ENCODE measurements around the gene JUNB.
A peak's percentile ranks its signal among the peaks of the same experiment; 100 is the strongest.
"Not testable (repeated sequence)": the region's sequence is repeated elsewhere in the genome, so short reads cannot be mapped to it uniquely, and the experiment has no call there.

JUNB gene

GRCh38 chr19:12789098-12789903 is 2.0 kb upstream of the JUNB start:
- no peak for DNase-seq (ENCODE audit: low spot score)

GRCh38 chr19:12789904-12790619 is 1.2 kb upstream of the JUNB start:
- DNase-seq (ENCODE audit: low spot score), result peak; percentile 95

GRCh38 chr19:12790628-12791344 is 500 bp upstream of the JUNB start:
- DNase-seq (ENCODE audit: low spot score), result no peak

GRCh38 chr19:12792051-12792852 is 966 bp downstream of the JUNB start:
- DNase-seq (ENCODE audit: low spot score), result peak; percentile 48

- DNase-seq (ENCODE audit: low spot score), result no peak
Observed at GRCh38 chr19:12792853-12793289, 1.6 kb downstream of the JUNB start.

GRCh38 chr19:12793290-12794195 is 2.3 kb downstream of the JUNB start:
- peak; percentile 93 for DNase-seq (ENCODE audit: low spot score)

- DNase-seq (ENCODE audit: low spot score), result no peak
Observed at GRCh38 chr19:12794196-12794941, 3.1 kb downstream of the JUNB start.

- DNase-seq (ENCODE audit: low spot score), result no peak
Observed at GRCh38 chr19:12794971-12795381, 3.7 kb downstream of the JUNB start.

- peak; percentile 73 for DNase-seq (ENCODE audit: low spot score)
Observed at GRCh38 chr19:12796146-12797071, 5.1 kb downstream of the JUNB start.

GRCh38 chr19:12797141-12797587 is 5.9 kb downstream of the JUNB start:
- DNase-seq (ENCODE audit: low spot score), result no peak

- DNase-seq (ENCODE audit: low spot score), result not testable (repeated sequence)
Observed at GRCh38 chr19:12797607-12798006, 6.3 kb downstream of the JUNB start.

- DNase-seq (ENCODE audit: low spot score), result no peak
Observed at GRCh38 chr19:12799742-12800465, 8.6 kb downstream of the JUNB start.

- no peak for DNase-seq (ENCODE audit: low spot score)
Observed at GRCh38 chr19:12800466-12800770, 9.1 kb downstream of the JUNB start.

- DNase-seq (ENCODE audit: low spot score), result no peak
Observed at GRCh38 chr19:12800923-12801465, 9.7 kb downstream of the JUNB start.

- DNase-seq (ENCODE audit: low spot score), result peak; percentile 94
Observed at GRCh38 chr19:12801466-12802266, 10.4 kb downstream of the JUNB start, which contains the start of the genes PRDX2 and THSD8. Gene PRDX2, minus strand, starts transcription at chr19:12801800. Its CDS starts 539 bp downstream, at chr19:12801261. Gene THSD8, plus strand, starts transcription at chr19:12802069. Its CDS starts 3 bp downstream, at chr19:12802072.

- DNase-seq (ENCODE audit: low spot score), result no peak
Observed at GRCh38 chr19:12802267-12803106, 11.2 kb downstream of the JUNB start.

Data from D341Med (cell line).